Measurements from ENCODE around the gene MACF1. TPM values are rescaled to one million over a fixed set of nuclear protein-coding genes. Genes with fewer than 3 reads are reported as not detected.

MACF1 gene
- total and polyA plus RNA-seq, 12 donors, result 85.3 to 379 (median 305) TPM

DNA sequence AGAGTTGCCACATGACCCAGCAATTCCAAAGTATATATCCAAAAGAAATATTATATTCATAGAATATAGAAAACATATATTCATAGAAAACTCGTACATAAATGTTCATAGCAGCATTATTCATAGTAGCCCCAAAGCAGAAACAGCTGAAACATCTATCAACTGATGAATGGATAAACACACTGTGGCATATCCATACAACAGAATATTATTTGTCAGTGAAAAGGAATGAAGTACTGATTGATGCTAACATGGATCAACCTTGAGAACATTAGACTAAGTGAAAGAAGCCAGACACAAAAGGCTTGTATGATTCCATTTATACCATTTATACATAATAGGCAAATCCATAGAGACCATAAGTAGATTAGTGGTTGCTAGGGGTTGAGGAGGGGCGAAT, 21.7 kb upstream of the MACF1 start:
- Histone ChIP-seq H3K4me1 (peaks cover 2 to 55% (median 39%) of the 10 kb centered on the region in 9 donors), H3K9me3 (no peaks in the 10 kb centered on the region), H3K27ac (peak overlapping the region in 1 of 10 donors; percentile 20), H3K4me3 (no peak overlapping the region), H3K36me3 (no peaks in the 10 kb centered on the region), H3K27me3 (no peaks in the 10 kb centered on the region)
- 94 to 97% methylated on average over 2 of the region's 2 CpGs for WGBS, 2 donors
- no peak for ATAC-seq
- intact Hi-C loops (cut with DNase I), result loop anchor here in 2 of 10 donors (5.0 to 10.0 kb wide), 2 partner anchors 36 to 48 kb away; no protein-coding TSS in a partner anchor
- TF ChIP-seq, protein P1, sequence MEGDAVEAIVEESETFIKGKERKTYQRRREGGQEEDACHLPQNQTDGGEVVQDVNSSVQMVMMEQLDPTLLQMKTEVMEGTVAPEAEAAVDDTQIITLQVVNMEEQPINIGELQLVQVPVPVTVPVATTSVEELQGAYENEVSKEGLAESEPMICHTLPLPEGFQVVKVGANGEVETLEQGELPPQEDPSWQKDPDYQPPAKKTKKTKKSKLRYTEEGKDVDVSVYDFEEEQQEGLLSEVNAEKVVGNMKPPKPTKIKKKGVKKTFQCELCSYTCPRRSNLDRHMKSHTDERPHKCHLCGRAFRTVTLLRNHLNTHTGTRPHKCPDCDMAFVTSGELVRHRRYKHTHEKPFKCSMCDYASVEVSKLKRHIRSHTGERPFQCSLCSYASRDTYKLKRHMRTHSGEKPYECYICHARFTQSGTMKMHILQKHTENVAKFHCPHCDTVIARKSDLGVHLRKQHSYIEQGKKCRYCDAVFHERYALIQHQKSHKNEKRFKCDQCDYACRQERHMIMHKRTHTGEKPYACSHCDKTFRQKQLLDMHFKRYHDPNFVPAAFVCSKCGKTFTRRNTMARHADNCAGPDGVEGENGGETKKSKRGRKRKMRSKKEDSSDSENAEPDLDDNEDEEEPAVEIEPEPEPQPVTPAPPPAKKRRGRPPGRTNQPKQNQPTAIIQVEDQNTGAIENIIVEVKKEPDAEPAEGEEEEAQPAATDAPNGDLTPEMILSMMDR (IDR thresholded peaks at IDR 0.05), result no peak
- no peak for DNase-seq

DNA sequence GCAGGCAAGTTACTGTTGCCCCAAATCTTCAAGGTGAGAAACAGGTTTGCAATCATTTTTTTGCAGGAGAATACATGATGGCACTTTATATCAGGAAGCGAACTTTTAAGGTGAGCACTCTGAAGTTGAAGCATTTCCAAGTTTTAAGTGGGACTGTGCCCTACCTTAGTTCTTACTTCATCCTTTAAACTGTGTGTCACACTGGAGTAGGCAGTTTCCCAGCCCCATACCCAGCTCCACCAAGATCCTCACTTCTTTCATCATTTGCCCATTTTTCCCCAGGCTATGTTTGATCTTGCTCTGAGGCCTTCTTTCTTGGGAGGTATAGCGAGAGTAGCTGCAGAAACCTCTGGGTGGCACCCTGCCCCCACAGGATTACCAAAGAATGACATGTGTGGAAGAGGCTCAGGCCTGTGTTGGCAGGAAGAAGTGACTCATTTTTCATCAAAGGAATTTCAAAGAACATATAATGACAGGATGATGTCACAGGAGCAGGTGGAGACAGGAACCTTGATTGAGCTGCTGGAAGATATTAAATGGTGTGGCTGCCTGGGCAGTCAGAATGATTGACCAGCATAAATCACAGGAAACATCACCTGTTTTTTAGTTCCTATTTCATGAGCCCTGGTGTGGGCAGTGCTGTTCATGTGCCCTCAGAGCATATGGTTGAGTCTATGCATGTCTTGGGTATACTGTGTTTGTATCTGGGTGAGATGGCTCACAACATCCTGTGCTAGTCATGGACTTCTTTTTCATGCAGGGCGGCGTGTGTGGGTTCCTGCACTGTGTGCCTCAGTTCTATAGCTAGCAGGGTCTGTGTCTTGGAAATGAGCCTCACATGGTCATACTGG, 20.8 kb upstream of the MACF1 start:
- Histone ChIP-seq H3K4me3 (no peak overlapping the region), H3K36me3 (no peaks in the 10 kb centered on the region), H3K27ac (peak overlapping the region in 4 of 10 donors; percentile 8 to 49 (median 36)), H3K9me3 (no peaks in the 10 kb centered on the region), H3K4me1 (peaks cover 2 to 45% (median 30%) of the 10 kb centered on the region in 9 donors), H3K27me3 (no peaks in the 10 kb centered on the region)
- DNase-seq, result peak in 1 of 2 donors; percentile 27
- whole genome bisulfite sequencing, 2 donors, result 81 to 86% methylated on average over 4 of the region's 4 CpGs
- intact Hi-C loops (cut with DNase I), result loop anchor here in 2 of 10 donors (5.0 to 10.0 kb wide), 2 partner anchors 36 to 49 kb away; no protein-coding TSS in a partner anchor
- peak; percentile 35 to 86 (median 74) for ATAC-seq
- TF ChIP-seq, protein P1 (IDR thresholded peaks at IDR 0.05), result peak in 8 of 9 donors; percentile 7 to 54 (median 47)

DNA sequence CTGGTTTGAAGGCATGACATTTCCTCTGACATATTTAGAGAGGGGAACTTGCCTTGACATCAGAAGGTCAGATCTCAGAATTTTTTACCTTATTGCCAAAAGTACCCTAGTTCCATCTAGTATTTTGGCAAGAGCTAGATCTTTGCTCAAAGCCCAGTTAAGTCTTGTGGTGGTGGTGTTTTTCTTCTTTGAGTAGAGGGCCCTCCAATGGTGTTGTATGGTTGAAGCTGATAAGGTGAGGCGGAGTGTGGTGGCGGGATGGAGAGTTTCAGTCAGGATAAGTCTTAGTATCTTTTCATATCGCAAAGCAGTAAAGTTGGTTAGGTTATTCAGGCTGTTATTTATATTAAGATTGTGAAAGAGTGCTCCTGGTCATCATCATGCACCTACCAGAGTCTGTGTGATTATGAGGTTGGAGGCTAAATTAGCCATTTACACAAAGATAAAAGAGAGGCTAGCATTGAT, 20.1 kb upstream of the MACF1 start:
- Histone ChIP-seq H3K36me3 (no peaks in the 10 kb centered on the region), H3K4me1 (peaks cover 2 to 43% (median 27%) of the 10 kb centered on the region in 9 donors), H3K27me3 (no peaks in the 10 kb centered on the region), H3K27ac (peak overlapping the region in 5 of 10 donors; percentile 8 to 49 (median 28)), H3K9me3 (no peaks in the 10 kb centered on the region), H3K4me3 (no peak overlapping the region)
- DNase-seq (no peak), ATAC-seq (peak in 1 of 8 donors; percentile 18)
- 98 to 99% methylated on average over 3 of the region's 3 CpGs for WGBS, 2 donors
- TF ChIP-seq, protein P1 (IDR thresholded peaks at IDR 0.05), result no peak
- intact Hi-C loops (cut with DNase I), result loop anchor here in 2 of 10 donors (5.0 to 10.0 kb wide), 2 partner anchors 37 to 50 kb away; no protein-coding TSS in a partner anchor

DNA sequence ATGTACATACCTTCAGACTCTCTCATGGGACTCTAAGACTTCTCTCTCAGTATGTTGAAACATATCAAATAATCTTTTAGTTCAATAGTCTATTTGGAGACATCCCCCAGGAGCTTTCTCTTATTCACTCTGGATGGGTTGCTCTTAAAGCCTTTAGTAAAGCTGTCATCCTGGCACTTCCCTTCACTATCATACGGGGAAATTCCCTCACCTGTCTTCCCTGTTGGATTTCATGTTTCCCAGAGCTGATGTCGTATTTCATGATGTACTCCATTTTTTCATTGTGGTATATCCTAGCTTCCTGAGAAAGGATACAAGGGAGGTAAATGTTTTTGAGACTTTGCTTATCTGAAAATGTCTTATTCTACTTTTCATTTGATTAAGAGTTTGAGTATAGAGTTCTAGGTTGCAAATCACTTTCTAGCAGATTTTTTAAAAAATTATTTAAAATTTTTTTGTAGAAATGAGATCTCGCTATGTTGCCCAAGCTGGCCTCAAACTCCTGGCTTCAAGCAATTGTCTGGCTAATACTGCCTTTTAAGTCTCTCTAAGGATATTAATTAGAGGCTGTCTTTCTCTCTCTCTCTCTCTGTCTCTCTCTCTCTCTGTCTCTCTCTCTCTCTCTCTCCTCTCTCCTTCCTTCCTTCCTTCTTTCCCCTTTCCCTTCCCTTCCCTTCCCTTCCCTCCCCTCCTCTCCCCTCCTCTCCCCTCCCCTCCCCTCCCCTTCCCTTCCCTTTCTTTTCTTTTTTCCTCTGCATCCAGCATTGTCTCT, 17.0 kb upstream of the MACF1 start:
- 79 to 87% methylated on average over 3 of the region's 3 CpGs for WGBS, 2 donors
- intact Hi-C loops (cut with DNase I), result loop anchor here in 2 of 10 donors (5.0 to 10.0 kb wide), 2 partner anchors 53 to 55 kb away; no protein-coding TSS in a partner anchor
- Histone ChIP-seq H3K9me3 (no peaks in the 10 kb centered on the region), H3K36me3 (no peaks in the 10 kb centered on the region), H3K4me1 (peaks cover 5 to 62% (median 39%) of the 10 kb centered on the region in 9 donors), H3K27ac (no peak overlapping the region), H3K27me3 (no peaks in the 10 kb centered on the region), H3K4me3 (no peak overlapping the region)
- no peak for DNase-seq
- no peak for ATAC-seq
- TF ChIP-seq, protein P1 (IDR thresholded peaks at IDR 0.05), result no peak

Measured in heart right ventricle (tissue), 16 donors.